HG03439 (cell line): ENCODE data around the gene ANKRD9.
A peak's percentile ranks its signal among the peaks of the same experiment; 100 is the strongest.
"Not testable (repeated sequence)": the region's sequence is repeated elsewhere in the genome, so short reads cannot be mapped to it uniquely, and the experiment has no call there.

Experiments
- ATAC-seq: cut with Tn5 transposase; IDR thresholded peaks from one replicate; pipeline ENCODE4 v1.9.1; 2021; ENCODE audit warnings: mild to moderate bottlenecking, moderate library complexity; ENCODE audit not compliant: unreplicated experiment

The ANKRD9 gene

DNA sequence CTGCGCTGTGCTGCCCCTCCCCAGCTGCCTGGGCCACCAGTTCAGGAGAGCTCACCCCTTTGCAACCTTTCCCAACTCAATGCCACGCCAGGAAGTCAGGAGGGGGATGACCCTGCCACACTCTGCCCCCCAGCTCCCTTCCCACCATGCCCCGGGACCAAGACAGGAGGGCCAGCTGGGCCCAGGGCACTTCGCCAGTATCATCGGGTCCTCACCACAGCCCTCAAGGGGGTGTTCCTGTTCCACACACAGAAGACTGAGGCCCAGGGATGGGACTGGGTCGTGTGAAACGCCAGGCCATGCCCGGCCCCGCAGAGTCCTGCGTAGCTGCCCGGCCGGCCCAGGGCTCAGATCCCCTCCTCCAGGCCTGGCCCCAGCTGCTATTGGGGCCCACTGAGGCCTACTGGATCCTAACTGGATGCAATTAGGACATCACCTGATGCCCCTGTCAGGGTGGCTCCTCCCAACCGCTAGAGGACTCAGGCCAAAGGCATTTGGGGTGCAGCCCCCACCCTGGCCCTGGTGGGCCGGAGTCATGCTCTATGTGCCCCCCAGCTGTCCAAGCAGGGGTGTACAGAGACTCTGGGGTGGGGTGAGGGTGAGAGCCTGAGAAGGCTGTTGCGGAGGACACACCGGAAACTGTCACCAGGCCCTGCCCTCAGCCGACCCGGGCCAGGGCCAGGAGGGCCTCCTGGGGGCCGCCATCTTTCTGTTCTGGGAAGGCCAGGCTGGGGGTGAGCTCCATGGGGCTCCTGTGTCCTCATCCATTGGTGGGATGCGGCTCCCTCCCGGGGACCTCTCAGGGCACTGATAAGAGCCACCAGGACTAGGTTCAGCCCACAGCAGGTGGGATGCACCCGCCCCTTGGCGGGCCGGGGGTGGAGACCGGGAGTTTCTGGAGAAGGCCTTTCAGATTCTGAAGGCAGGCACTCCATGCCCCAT, 29.3 kb upstream of the ANKRD9 start:
- no peak for ATAC-seq

DNA sequence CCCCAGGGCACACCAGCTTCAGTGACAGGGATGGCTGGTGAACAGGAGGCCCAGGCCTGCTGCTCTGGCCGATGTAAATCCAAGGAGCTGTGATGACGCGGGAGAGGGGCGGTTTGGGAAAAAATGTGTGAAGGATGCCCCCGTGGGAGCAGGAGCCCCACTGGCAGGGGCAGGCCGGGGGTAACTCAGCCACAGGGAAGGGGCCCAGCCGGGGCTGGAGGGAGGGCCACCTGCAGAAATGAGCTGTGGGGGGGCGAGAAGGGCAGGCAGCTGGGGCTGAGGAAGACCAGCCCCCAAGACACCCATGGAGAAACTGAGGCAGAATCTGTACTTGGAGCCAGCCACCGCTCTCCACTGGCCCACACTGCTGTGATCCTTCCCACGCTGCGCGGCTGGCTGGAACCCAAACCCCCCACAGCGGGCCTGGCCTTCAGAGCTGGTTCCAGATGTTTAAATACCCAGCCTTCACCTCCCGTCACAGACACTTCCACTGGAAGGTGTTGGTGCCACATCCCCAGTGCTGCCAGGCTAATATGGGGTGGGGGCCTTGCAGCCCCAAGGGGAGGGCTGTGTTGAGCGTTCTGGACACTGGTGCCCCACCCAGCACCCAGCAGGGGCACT, 28.5 kb upstream of the ANKRD9 start:
- ATAC-seq = no peak

DNA sequence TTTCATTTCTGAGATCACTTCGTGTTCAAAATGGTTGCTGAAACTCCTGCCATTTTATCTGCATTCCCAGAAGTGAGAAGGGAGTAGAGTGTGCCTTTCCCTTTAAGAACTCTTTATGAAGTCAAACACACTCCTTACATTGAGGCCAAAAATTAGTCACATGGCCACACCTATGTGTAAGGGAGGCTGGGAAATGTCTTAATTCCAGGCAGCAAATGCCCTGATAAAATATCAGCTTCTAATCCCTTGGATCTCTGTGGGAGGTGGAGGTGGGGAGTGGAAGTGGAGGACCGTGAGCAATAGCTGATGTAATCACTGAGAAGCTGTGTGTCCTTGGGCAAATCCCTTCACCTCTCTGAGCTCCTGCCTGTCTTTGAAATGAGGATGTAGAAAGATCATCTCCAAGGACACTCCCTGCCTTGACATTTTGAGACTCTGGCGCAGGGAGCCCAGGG, 22.7 kb upstream of the ANKRD9 start:
- ATAC-seq = no peak

DNA sequence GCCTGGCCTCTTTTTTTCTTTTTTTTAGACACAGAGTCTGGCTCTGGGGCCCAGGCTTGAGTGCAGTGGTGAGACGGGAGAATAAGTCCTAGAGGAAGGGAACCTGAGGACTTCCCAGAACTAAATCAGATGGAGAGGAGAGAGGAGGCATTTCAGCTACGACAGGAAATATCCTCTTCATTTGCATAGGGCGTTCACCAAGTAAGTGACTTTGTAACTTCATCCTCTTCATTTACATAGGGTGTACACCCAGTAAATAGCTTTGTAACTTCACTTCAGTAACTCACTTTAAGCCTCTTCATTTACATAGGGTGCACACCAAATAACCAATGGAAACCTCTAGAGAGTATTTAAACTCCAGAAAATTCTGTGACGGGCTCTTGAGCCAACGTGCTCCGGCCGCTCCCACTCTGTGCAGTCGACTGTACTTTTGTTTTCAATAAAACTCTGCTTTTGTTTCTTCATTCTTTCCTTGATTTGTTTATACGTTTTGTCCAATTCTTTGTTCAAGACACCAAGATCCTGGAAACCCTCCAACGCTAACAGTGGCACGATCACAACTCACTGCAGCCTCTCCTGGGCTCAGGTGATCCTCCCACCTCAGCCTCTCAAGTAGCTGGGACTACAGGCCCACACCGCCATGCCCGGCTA, 21.4 kb upstream of the ANKRD9 start:
- ATAC-seq = no peak

GRCh38 chr14:102528431-102529170, 19.0 kb upstream of the ANKRD9 start:
- ATAC-seq = no peak

- no peak for ATAC-seq
Measured at GRCh38 chr14:102525929-102526497, 16.4 kb upstream of the ANKRD9 start.

DNA sequence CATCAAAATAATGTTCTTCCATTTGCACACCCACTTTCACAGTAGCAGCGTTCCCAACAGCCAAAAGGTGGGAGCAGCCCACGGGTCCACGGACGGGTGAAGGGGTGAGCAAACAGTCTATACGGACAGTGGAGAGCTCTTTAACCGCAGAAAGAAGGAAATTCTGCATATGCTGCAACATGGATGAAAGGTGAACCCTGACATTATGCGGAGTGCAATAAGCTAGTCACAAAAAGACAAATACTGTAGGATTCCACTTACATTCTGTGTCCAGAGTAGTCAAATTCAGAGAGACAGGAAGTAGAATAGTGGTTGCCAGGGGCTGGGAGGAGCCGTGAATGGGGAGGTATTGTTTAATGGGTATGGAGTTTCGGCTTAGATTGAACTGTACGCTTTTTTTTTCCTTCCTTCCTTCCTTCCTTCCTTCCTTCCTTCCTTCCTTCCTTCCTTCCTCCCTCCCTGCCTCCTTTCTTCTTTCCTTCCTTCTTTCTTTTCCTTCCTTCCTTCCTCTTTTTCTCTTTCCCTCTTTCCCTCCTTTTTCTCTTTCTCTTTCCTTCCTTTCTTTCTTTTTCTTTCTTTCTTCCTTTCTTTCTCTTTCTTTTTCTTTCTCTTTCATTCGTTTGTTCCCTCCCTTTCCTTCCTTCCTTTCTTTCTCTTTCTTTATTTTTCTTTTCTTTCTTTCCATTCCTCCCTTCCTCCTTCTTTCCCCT, 15.8 kb upstream of the ANKRD9 start:
- no peak for ATAC-seq

GRCh38 chr14:102524451-102525218, 15.1 kb upstream of the ANKRD9 start:
- peak; percentile 95 for ATAC-seq

DNA sequence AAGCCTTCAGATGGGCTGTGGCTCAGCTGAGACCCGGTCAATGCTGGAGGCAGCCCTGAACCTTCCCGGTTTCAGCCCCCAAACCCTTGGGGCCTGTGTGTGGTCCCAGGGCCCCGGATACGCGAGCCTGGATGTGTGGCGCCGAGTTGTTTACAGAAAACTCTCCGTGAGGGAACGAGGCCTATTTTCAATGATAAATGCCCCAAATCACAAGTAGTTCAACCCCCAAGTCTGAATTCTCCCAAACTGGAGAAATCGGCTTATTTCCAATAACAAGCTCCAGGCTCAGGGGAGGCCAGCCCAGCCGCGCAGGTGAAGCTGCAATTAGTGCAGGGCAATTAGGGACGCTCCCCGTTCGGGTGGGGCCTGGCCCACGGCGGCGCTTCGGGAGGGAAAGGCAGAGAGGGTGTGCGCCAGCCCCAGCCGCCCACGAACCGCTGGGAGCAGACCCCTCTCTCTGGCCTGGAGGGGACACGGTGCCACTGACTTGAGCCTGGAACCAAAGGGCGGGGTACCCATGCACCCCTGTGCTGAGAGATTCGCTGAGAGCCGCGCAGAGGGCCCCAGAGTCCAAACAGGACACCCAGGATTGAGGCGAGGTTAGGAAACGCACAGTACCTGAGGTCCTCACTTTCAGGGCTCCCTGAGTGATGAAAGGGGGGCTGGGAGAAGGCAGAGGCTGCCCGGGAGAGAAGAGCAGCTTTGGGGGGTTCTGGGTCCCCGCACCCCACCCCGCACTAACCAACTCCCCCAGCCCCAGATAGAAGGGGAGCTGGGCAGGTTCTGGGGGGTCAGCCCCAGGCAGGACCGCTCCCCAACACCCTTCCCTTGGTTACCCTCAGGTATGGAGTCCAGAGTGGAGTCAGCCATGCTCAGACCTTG, 14.2 kb upstream of the ANKRD9 start:
- ATAC-seq = no peak

GRCh38 chr14:102523200-102523568, 13.6 kb upstream of the ANKRD9 start:
- no peak for ATAC-seq

- ATAC-seq = not testable (repeated sequence)
Measured at GRCh38 chr14:102519709-102520108, 10.1 kb upstream of the ANKRD9 start.

- ATAC-seq = no peak
Measured at GRCh38 chr14:102518063-102518648, 8.6 kb upstream of the ANKRD9 start.

- ATAC-seq = no peak
Measured at GRCh38 chr14:102517392-102518062, 8.0 kb upstream of the ANKRD9 start.

DNA sequence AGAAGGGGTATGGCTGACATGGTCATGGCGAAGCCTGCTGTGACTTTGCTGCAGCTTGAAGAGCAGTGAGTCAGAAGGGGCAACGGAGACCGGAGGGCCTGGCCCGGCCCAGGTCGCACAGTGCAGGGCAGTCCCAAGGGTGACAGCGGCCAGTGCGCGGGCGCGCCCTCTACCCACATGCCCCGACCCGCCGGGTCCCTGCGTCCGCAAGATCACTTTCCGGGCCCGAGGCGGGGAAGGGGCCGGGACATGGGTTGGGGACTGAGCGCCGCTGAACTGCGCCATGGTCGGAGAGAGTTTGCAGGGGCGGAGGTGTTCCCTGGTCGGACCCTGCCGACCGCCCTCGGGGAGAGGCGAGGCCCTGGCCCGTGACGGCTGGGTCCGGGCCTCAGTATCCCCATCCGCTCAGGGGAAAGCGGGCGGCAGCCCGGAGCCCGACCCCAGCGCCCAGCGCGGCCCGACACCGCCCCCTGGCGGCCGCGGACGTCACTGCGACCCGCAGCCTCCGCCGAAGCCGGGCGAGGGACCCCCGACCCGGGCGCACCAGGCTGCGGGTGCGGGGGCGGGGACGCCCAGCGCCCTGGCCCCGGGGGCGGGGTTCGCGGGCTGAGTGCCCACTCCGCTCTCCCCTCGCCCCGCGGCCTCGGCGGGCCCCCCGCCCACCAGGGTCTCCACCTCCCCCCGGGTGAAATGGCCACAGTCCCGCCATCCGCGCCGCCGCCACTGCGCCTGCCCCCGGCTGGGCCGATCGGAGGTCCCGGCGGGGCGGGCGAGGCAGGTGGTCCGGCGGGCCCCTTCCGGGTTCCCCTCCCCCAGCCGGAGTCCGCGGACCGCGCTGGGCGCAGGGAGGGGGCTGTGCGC, 7.2 kb upstream of the ANKRD9 start:
- peak; percentile 72 for ATAC-seq

GRCh38 chr14:102514987-102515733, 5.6 kb upstream of the ANKRD9 start:
- no peak for ATAC-seq
